Peyer's patch (tissue), 4 donors: ENCODE data around the gene NCKAP5.

Experiments used
- POLR2A ChIP-seq, 2 donors: fragments of 450-650 bp; IDR thresholded peaks; one replicate each; pipeline ENCODE4 v1.5.1; 2017; ENCODE audit warnings: antibody characterized with exemption in 2 of 2, mild to moderate bottlenecking in 2 of 2, moderate library complexity in 2 of 2
- TF ChIP-seq, protein P1 (sequence below), 6 experiments: fragments of 450-650 bp in 4 of 6; fragments of 200-600 bp in 2 of 6; sonication (generic) in 1 of 6; IDR thresholded peaks; one replicate each; pipeline ENCODE4 v1.5.1; 2017 to 2019; ENCODE audit warnings: antibody characterized with exemption in 6 of 6, mild to moderate bottlenecking in 3 of 6, moderate library complexity in 1 of 6

DNA sequence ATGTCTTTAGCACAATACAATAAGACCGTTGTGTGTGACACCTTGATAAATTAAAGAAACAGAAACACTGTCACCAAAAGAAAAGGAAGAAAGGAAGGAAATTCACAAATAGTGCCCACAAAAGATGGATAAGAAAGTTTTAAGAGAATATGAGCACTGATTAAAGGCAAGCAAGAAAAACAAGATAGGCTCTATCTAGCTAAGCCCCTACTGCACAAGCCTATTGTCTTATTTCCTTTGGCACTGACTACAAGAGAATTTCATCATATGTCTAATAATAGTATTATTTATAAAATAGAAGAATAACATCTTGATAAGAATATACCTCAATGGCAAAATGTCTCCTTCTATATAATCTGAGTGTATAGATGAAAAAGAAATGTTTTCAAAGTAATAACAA lies 335.7 kb downstream of the NCKAP5 start:
- TF ChIP-seq, protein P1, sequence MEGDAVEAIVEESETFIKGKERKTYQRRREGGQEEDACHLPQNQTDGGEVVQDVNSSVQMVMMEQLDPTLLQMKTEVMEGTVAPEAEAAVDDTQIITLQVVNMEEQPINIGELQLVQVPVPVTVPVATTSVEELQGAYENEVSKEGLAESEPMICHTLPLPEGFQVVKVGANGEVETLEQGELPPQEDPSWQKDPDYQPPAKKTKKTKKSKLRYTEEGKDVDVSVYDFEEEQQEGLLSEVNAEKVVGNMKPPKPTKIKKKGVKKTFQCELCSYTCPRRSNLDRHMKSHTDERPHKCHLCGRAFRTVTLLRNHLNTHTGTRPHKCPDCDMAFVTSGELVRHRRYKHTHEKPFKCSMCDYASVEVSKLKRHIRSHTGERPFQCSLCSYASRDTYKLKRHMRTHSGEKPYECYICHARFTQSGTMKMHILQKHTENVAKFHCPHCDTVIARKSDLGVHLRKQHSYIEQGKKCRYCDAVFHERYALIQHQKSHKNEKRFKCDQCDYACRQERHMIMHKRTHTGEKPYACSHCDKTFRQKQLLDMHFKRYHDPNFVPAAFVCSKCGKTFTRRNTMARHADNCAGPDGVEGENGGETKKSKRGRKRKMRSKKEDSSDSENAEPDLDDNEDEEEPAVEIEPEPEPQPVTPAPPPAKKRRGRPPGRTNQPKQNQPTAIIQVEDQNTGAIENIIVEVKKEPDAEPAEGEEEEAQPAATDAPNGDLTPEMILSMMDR (IDR thresholded peaks at IDR 0.05) = no peak
- TF ChIP-seq POLR2A (IDR thresholded peaks at IDR 0.05) = no peak
